Fibroblast of lung (primary cell): ENCODE data around the gene CDC14B. TPM values are rescaled to one million over a fixed set of nuclear protein-coding genes. Genes with fewer than 3 reads are reported as not detected.

Experiments used
- DNase-seq, 2 donors: peaks; one replicate each; pipeline versions ENCODE4 v3.0.0 to v3.0.0-alpha.2; 2010; ENCODE audit warnings: low read depth in 2 of 2
- H2AFZ ChIP-seq: 2 replicates; pipeline ENCODE4 v1.5.1; 2012; ENCODE audit warnings: low read length, control low read depth, inconsistent platforms
- H3K27ac ChIP-seq: 2 replicates; pipeline ENCODE4 v1.5.1; 2011; ENCODE audit warnings: low read length, control low read depth; ENCODE audit not compliant: insufficient read depth
- H3K27me3 ChIP-seq: 2 replicates; pipeline ENCODE4 v1.5.1; 2011; ENCODE audit warnings: mild to moderate bottlenecking, low read length; ENCODE audit not compliant: control insufficient read depth, insufficient read depth
- H3K36me3 ChIP-seq: 2 replicates; pipeline ENCODE4 v1.5.1; 2011; ENCODE audit warnings: low read length; ENCODE audit not compliant: control insufficient read depth, insufficient read depth
- H3K4me1 ChIP-seq: 2 replicates; pipeline ENCODE4 v1.5.1; 2011; ENCODE audit warnings: low read length; ENCODE audit not compliant: control insufficient read depth, insufficient read depth; ENCODE audit errors: extremely low read depth
- H3K4me2 ChIP-seq: 2 replicates; pipeline ENCODE4 v1.5.1; 2011; ENCODE audit warnings: low read length, control low read depth; ENCODE audit not compliant: insufficient read depth; ENCODE audit errors: extremely low read depth
- H3K4me3 ChIP-seq, 4 experiments: fragments of 200-600 bp in 1 of 4; sonication (generic) in 1 of 4; replicated peaks in 1 of 4; 2 replicates each; pipeline ENCODE4 v1.5.1; 2011 to 2016; ENCODE audit warnings: low read length in 4 of 4, low read depth in 3 of 4, mild to moderate bottlenecking in 3 of 4, control low read depth in 2 of 4, inconsistent platforms in 1 of 4, mixed read lengths in 1 of 4; ENCODE audit not compliant: insufficient read depth in 1 of 4; ENCODE audit errors: control extremely low read depth in 1 of 4
- H3K79me2 ChIP-seq: 2 replicates; pipeline ENCODE4 v1.5.1; 2012; ENCODE audit warnings: mild to moderate bottlenecking, low read length, inconsistent platforms; ENCODE audit not compliant: control insufficient read depth, insufficient read depth
- H3K9ac ChIP-seq: 2 replicates; pipeline ENCODE4 v1.5.1; 2011; ENCODE audit warnings: mild to moderate bottlenecking, low read length, control low read depth; ENCODE audit not compliant: insufficient read depth
- H3K9me3 ChIP-seq: 2 replicates; pipeline ENCODE4 v1.5.1; 2012; ENCODE audit warnings: low read depth, low read length; ENCODE audit not compliant: control insufficient read depth, insufficient read depth
- H4K20me1 ChIP-seq: 2 replicates; pipeline ENCODE4 v1.5.1; 2011; ENCODE audit warnings: low read length; ENCODE audit not compliant: control insufficient read depth, insufficient read depth; ENCODE audit errors: extremely low read depth
- CTCF ChIP-seq, 2 donors: IDR thresholded peaks in 1 of 2; conservative IDR thresholded peaks in 1 of 2; 1 replicate in 1 of 2; 2 replicates in 1 of 2; pipeline ENCODE4 v1.5.1; 2011 to 2012; ENCODE audit warnings: low read length in 2 of 2, control low read depth in 1 of 2, inconsistent platforms in 1 of 2, low read depth in 1 of 2, mild to moderate bottlenecking in 1 of 2
- EZH2 ChIP-seq: IDR thresholded peaks from 2 replicates; pipeline ENCODE4 v1.5.1; 2012; ENCODE audit warnings: low read length, control low read depth, mild to moderate bottlenecking; ENCODE audit errors: missing control alignments
- polyA plus RNA-seq, 2 donors: library from polyadenylated mRNA; depleted of rRNA in 1 of 2; stranded (reverse) in 1 of 2; unstranded in 1 of 2; fragments of >200 nt; gene quantifications; 2 replicates each; pipeline ENCODE4 v1.2.1, GENCODE V29; 2011 to 2012; ENCODE audit warnings: missing spikeins in 1 of 2
- total RNA-seq: library from RNA; depleted of rRNA; stranded (reverse); fragments of >200 nt; gene quantifications from 2 replicates; pipeline ENCODE4 v1.2.1, GENCODE V29; 2014

The CDC14B gene
- total and polyA plus RNA-seq, 2 donors (not counting 1 experiment from before 2014, with no cell fraction given), result 38.0 to 68.5 TPM

GRCh38 chr9:96495341-96495740 lies 124.3 kb downstream of the CDC14B start:
- Histone ChIP-seq H3K4me2 (no peak overlapping the region), H3K79me2 (no peaks in the 10 kb centered on the region), H3K4me1 (peaks cover 16% of the 10 kb centered on the region), H3K36me3 (peaks cover 12% of the 10 kb centered on the region), H3K9me3 (no peaks in the 10 kb centered on the region), H3K9ac (no peak overlapping the region), H2AFZ (no peak overlapping the region), H3K27ac (peak overlapping the region; percentile 11), H3K27me3 (no peaks in the 10 kb centered on the region), H4K20me1 (no peaks in the 10 kb centered on the region), H3K4me3 (no peak overlapping the region)
- peak; percentile 91 to 98 for DNase-seq
- TF ChIP-seq CTCF (conservative IDR thresholded peaks at IDR 0.05 in 1 of 2, IDR thresholded peaks at IDR 0.05 in 1 of 2; ENCODE audit: low read depth in 1 of 2, low read length in 2 of 2) (no peak), EZH2 (no peak)

DNA sequence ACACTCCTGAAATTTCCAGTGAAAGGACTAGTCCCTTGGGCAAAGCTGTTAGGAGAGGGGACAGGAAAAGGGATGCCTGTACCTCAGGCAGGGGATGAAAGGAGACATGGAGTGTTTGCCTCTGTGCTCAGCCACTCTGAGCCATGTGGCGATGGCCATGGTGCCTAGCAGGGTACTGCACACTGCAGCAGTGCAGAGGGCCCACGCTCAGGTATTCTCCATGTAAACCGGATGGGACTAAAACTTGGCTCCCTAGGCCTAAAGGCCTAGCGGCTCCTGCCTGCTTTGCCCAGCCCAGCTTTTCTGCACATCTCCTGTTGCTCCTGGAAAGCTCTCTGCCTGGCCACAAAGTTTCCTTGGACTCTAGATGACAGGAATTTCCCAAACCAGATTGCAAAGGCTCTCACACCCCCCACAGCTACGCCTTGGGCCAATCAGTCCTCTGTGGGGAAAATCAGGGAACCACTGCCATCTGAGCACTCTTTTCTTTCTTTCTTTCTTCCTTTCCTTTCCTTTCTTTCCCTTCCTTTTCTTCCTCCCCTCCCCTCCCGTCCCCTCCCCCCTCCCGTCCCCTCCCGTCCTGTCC lies 125.3 kb downstream of the CDC14B start:
- peak in 1 of 2 donors; percentile 28 for DNase-seq
- no peak overlapping the region for H3K9ac ChIP-seq
- H3K4me2 ChIP-seq, result no peak overlapping the region
- peaks cover 16% of the 10 kb centered on the region for H3K36me3 ChIP-seq
- no peak overlapping the region for H3K27ac ChIP-seq
- no peaks in the 10 kb centered on the region for H3K27me3 ChIP-seq
- H3K4me1 ChIP-seq, result peaks cover 16% of the 10 kb centered on the region
- H2AFZ ChIP-seq, result no peak overlapping the region
- H4K20me1 ChIP-seq, result no peaks in the 10 kb centered on the region
- H3K79me2 ChIP-seq, result no peaks in the 10 kb centered on the region
- H3K4me3 ChIP-seq, result no peak overlapping the region
- no peaks in the 10 kb centered on the region for H3K9me3 ChIP-seq
- TF ChIP-seq EZH2, result no peak
- no peak for TF ChIP-seq CTCF (conservative IDR thresholded peaks at IDR 0.05 in 1 of 2, IDR thresholded peaks at IDR 0.05 in 1 of 2; ENCODE audit: low read depth in 1 of 2, low read length in 2 of 2)

- Histone ChIP-seq H3K4me2 (no peak overlapping the region), H2AFZ (no peak overlapping the region), H3K27ac (no peak overlapping the region)
Measured at GRCh38 chr9:96493757-96494156, 125.9 kb downstream of the CDC14B start.

More at GRCh38 chr9:96493757-96494156, 125.9 kb downstream of the CDC14B start:
- Histone ChIP-seq H3K4me1 (peaks cover 16% of the 10 kb centered on the region), H3K36me3 (peaks cover 18% of the 10 kb centered on the region), H4K20me1 (no peaks in the 10 kb centered on the region), H3K4me3 (no peak overlapping the region), H3K79me2 (no peaks in the 10 kb centered on the region), H3K27me3 (no peaks in the 10 kb centered on the region), H3K9ac (no peak overlapping the region), H3K9me3 (no peaks in the 10 kb centered on the region)
- TF ChIP-seq CTCF (conservative IDR thresholded peaks at IDR 0.05 in 1 of 2, IDR thresholded peaks at IDR 0.05 in 1 of 2; ENCODE audit: low read depth in 1 of 2, low read length in 2 of 2), result no peak
- no peak for TF ChIP-seq EZH2
- no peak for DNase-seq
